ENCODE data around the gene LARP6.
A peak's percentile ranks its signal among the peaks of the same experiment; 100 is the strongest.

LARP6 gene

DNA sequence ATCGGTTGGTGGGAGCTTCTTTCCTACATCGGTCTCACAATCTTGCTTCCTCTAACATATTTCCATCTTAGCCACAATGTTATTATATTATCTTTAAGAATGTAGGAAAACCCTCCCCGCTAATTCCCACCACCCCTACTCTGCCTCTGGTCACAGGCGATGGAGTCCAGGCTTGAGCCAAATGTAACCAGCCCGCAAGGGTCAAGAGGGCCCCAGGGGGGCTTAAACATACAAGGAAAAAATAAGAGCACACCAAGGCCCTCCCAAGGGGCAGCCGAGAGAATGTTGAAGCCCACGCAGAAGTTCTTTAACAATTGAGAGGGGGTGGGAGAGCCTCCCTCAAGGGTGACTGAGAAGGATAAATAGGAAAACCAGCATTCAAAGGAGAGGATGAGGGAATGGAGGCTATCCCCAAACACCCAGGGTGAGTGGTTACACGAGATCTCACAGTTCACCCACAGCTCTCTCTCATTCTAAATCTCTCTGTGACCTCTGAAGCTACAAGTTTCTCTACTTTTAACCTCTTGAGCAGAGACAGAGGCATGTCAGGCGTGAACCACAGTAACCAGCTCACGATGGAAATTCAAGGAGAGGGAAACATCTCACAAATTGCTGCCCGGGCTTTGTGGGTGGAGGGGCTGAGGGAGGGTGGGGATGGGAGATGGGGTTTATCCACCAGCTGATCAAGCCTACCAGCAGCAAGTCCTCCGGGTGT lies 59.2 kb downstream of the LARP6 start:
- H3K4me3 ChIP-seq (ENCODE audit: low read length in 2 of 2) = no peak overlapping the region
- H2BK12ac ChIP-seq (ENCODE audit: low read length) = no peak overlapping the region
- H3K36me3 ChIP-seq (replicated peaks in 1 of 2; ENCODE audit: control insufficient read depth in 2 of 2, insufficient read depth in 2 of 2, low read length in 2 of 2) = no peaks in the 10 kb centered on the region
- H3K79me1 ChIP-seq (ENCODE audit: low read depth, low read length) = no peaks in the 10 kb centered on the region
- WGBS, 2 donors (ENCODE audit: extremely low coverage in 2 of 2, insufficient read length in 2 of 2, insufficient replicate concordance in 1 of 2) = no CpG with 5 or more reads among the region's 12 CpGs
- no peak overlapping the region for H3K27ac ChIP-seq (replicated peaks; ENCODE audit: low read length)
- H2AFZ ChIP-seq (ENCODE audit: low read length) = no peak overlapping the region
- no peak overlapping the region for H4K91ac ChIP-seq (ENCODE audit: low read depth, low read length, poor library complexity)
- H3K9ac ChIP-seq (ENCODE audit: low read depth, low read length, poor library complexity) = no peak overlapping the region
- no peak overlapping the region for H3K23ac ChIP-seq (ENCODE audit: low read depth, low read length, poor library complexity)
- no peak overlapping the region for H2BK120ac ChIP-seq (ENCODE audit: low read depth, low read length)
- H3K27me3 ChIP-seq (ENCODE audit: control insufficient read depth in 3 of 3, insufficient read depth in 3 of 3, low read depth in 1 of 3, low read length in 3 of 3) = peaks cover 0 to 33% (median 0%) of the 10 kb centered on the region in 3 experiments
- peaks cover 0 to 3% of the 10 kb centered on the region in 2 donors for H3K4me1 ChIP-seq (ENCODE audit: control insufficient read depth in 2 of 2, insufficient read depth in 1 of 2, low read depth in 1 of 2, low read length in 2 of 2)
- H3K18ac ChIP-seq (ENCODE audit: low read length) = no peak overlapping the region
- H4K8ac ChIP-seq (ENCODE audit: low read depth, low read length) = no peak overlapping the region
- H2AK5ac ChIP-seq (ENCODE audit: low read depth, low read length) = no peak overlapping the region
- no peak for DNase-seq (ENCODE audit: low spot score)
- no peak overlapping the region for H3K4ac ChIP-seq (ENCODE audit: low read length)
- no peak overlapping the region for H2BK5ac ChIP-seq (ENCODE audit: low read length)
- no peak overlapping the region for H2BK15ac ChIP-seq (ENCODE audit: low read length)
- no peak overlapping the region for H3K14ac ChIP-seq (ENCODE audit: low read length)
- no peak overlapping the region for H3K4me2 ChIP-seq (ENCODE audit: insufficient read depth, low read length, poor library complexity, severe bottlenecking)
- no peaks in the 10 kb centered on the region for H3K9me3 ChIP-seq (replicated peaks in 1 of 2; ENCODE audit: control insufficient read depth in 2 of 2, insufficient read depth in 1 of 2, low read depth in 1 of 2, low read length in 2 of 2)

GRCh38 chr15:70793694-70794093 lies 60.3 kb downstream of the LARP6 start:
- H3K27me3 ChIP-seq (ENCODE audit: control insufficient read depth in 3 of 3, insufficient read depth in 3 of 3, low read depth in 1 of 3, low read length in 3 of 3) = peaks cover 0 to 33% (median 0%) of the 10 kb centered on the region in 3 experiments
- peaks cover 0 to 3% of the 10 kb centered on the region in 2 donors for H3K4me1 ChIP-seq (ENCODE audit: control insufficient read depth in 2 of 2, insufficient read depth in 1 of 2, low read depth in 1 of 2, low read length in 2 of 2)
- H3K79me1 ChIP-seq (ENCODE audit: low read depth, low read length) = no peaks in the 10 kb centered on the region
- no peak overlapping the region for H3K4ac ChIP-seq (ENCODE audit: low read length)
- H3K9me3 ChIP-seq (replicated peaks in 1 of 2; ENCODE audit: control insufficient read depth in 2 of 2, insufficient read depth in 1 of 2, low read depth in 1 of 2, low read length in 2 of 2) = no peaks in the 10 kb centered on the region
- no peak overlapping the region for H3K9ac ChIP-seq (ENCODE audit: low read depth, low read length, poor library complexity)
- no CpG with 5 or more reads among the region's 6 CpGs for WGBS, 2 donors (ENCODE audit: extremely low coverage in 2 of 2, insufficient read length in 2 of 2, insufficient replicate concordance in 1 of 2)
- H2BK5ac ChIP-seq (ENCODE audit: low read length) = no peak overlapping the region
- no peak overlapping the region for H2BK15ac ChIP-seq (ENCODE audit: low read length)
- H4K8ac ChIP-seq (ENCODE audit: low read depth, low read length) = no peak overlapping the region
- no peak overlapping the region for H2AFZ ChIP-seq (ENCODE audit: low read length)
- H2AK5ac ChIP-seq (ENCODE audit: low read depth, low read length) = no peak overlapping the region
- no peak overlapping the region for H3K4me3 ChIP-seq (ENCODE audit: low read length in 2 of 2)
- no peaks in the 10 kb centered on the region for H3K36me3 ChIP-seq (replicated peaks in 1 of 2; ENCODE audit: control insufficient read depth in 2 of 2, insufficient read depth in 2 of 2, low read length in 2 of 2)
- no peak overlapping the region for H2BK12ac ChIP-seq (ENCODE audit: low read length)
- H3K4me2 ChIP-seq (ENCODE audit: insufficient read depth, low read length, poor library complexity, severe bottlenecking) = no peak overlapping the region
- H3K18ac ChIP-seq (ENCODE audit: low read length) = no peak overlapping the region
- no peak overlapping the region for H3K14ac ChIP-seq (ENCODE audit: low read length)
- DNase-seq (ENCODE audit: low spot score) = no peak
- no peak overlapping the region for H4K91ac ChIP-seq (ENCODE audit: low read depth, low read length, poor library complexity)
- H2BK120ac ChIP-seq (ENCODE audit: low read depth, low read length) = no peak overlapping the region
- H3K27ac ChIP-seq (replicated peaks; ENCODE audit: low read length) = no peak overlapping the region
- H3K23ac ChIP-seq (ENCODE audit: low read depth, low read length, poor library complexity) = no peak overlapping the region

GRCh38 chr15:70792171-70792573 lies 61.8 kb downstream of the LARP6 start:
- no peak for DNase-seq (ENCODE audit: low spot score)
- Histone ChIP-seq H3K36me3 (replicated peaks in 1 of 2; ENCODE audit: control insufficient read depth in 2 of 2, insufficient read depth in 2 of 2, low read length in 2 of 2) (no peaks in the 10 kb centered on the region), H3K23ac (ENCODE audit: low read depth, low read length, poor library complexity) (no peak overlapping the region), H3K4me2 (ENCODE audit: insufficient read depth, low read length, poor library complexity, severe bottlenecking) (no peak overlapping the region), H2BK120ac (ENCODE audit: low read depth, low read length) (no peak overlapping the region), H3K4me1 (ENCODE audit: control insufficient read depth in 2 of 2, insufficient read depth in 1 of 2, low read depth in 1 of 2, low read length in 2 of 2) (peaks cover 0 to 3% of the 10 kb centered on the region in 2 donors), H3K79me1 (ENCODE audit: low read depth, low read length) (no peaks in the 10 kb centered on the region), H2AK5ac (ENCODE audit: low read depth, low read length) (no peak overlapping the region), H2BK12ac (ENCODE audit: low read length) (no peak overlapping the region), H2BK5ac (ENCODE audit: low read length) (no peak overlapping the region), H4K8ac (ENCODE audit: low read depth, low read length) (no peak overlapping the region), H2BK15ac (ENCODE audit: low read length) (no peak overlapping the region), H3K18ac (ENCODE audit: low read length) (no peak overlapping the region), H3K9ac (ENCODE audit: low read depth, low read length, poor library complexity) (no peak overlapping the region), H3K9me3 (replicated peaks in 1 of 2; ENCODE audit: control insufficient read depth in 2 of 2, insufficient read depth in 1 of 2, low read depth in 1 of 2, low read length in 2 of 2) (no peaks in the 10 kb centered on the region), H3K27ac (replicated peaks; ENCODE audit: low read length) (no peak overlapping the region), H2AFZ (ENCODE audit: low read length) (no peak overlapping the region), H3K4me3 (ENCODE audit: low read length in 2 of 2) (no peak overlapping the region), H4K91ac (ENCODE audit: low read depth, low read length, poor library complexity) (no peak overlapping the region), H3K27me3 (ENCODE audit: control insufficient read depth in 3 of 3, insufficient read depth in 3 of 3, low read depth in 1 of 3, low read length in 3 of 3) (peaks cover 0 to 35% (median 0%) of the 10 kb centered on the region in 3 experiments), H3K4ac (ENCODE audit: low read length) (no peak overlapping the region), H3K14ac (ENCODE audit: low read length) (no peak overlapping the region)
- WGBS, 2 donors (ENCODE audit: extremely low coverage in 2 of 2, insufficient read length in 2 of 2, insufficient replicate concordance in 1 of 2) = no CpG with 5 or more reads among the region's 2 CpGs

GRCh38 chr15:70791259-70791658 lies 62.7 kb downstream of the LARP6 start:
- Histone ChIP-seq H3K14ac (ENCODE audit: low read length) (no peak overlapping the region), H3K4ac (ENCODE audit: low read length) (no peak overlapping the region), H3K79me1 (ENCODE audit: low read depth, low read length) (no peaks in the 10 kb centered on the region), H3K23ac (ENCODE audit: low read depth, low read length, poor library complexity) (no peak overlapping the region), H3K4me2 (ENCODE audit: insufficient read depth, low read length, poor library complexity, severe bottlenecking) (no peak overlapping the region), H3K4me3 (ENCODE audit: low read length in 2 of 2) (no peak overlapping the region), H2AK5ac (ENCODE audit: low read depth, low read length) (no peak overlapping the region), H3K27me3 (ENCODE audit: control insufficient read depth in 3 of 3, insufficient read depth in 3 of 3, low read depth in 1 of 3, low read length in 3 of 3) (peaks cover 0 to 35% (median 0%) of the 10 kb centered on the region in 3 experiments), H2BK15ac (ENCODE audit: low read length) (peak overlapping the region; percentile 75), H3K36me3 (replicated peaks in 1 of 2; ENCODE audit: control insufficient read depth in 2 of 2, insufficient read depth in 2 of 2, low read length in 2 of 2) (no peaks in the 10 kb centered on the region), H2BK5ac (ENCODE audit: low read length) (no peak overlapping the region), H4K8ac (ENCODE audit: low read depth, low read length) (no peak overlapping the region), H2BK12ac (ENCODE audit: low read length) (no peak overlapping the region), H3K4me1 (ENCODE audit: control insufficient read depth in 2 of 2, insufficient read depth in 1 of 2, low read depth in 1 of 2, low read length in 2 of 2) (peaks cover 0 to 3% of the 10 kb centered on the region in 2 donors), H3K9ac (ENCODE audit: low read depth, low read length, poor library complexity) (no peak overlapping the region), H2AFZ (ENCODE audit: low read length) (no peak overlapping the region), H2BK120ac (ENCODE audit: low read depth, low read length) (peak overlapping the region; percentile 63), H3K27ac (replicated peaks; ENCODE audit: low read length) (no peak overlapping the region), H3K9me3 (replicated peaks in 1 of 2; ENCODE audit: control insufficient read depth in 2 of 2, insufficient read depth in 1 of 2, low read depth in 1 of 2, low read length in 2 of 2) (no peaks in the 10 kb centered on the region), H3K18ac (ENCODE audit: low read length) (no peak overlapping the region), H4K91ac (ENCODE audit: low read depth, low read length, poor library complexity) (no peak overlapping the region)
- DNase-seq (ENCODE audit: low spot score) = no peak
- WGBS, 2 donors (ENCODE audit: extremely low coverage in 2 of 2, insufficient read length in 2 of 2, insufficient replicate concordance in 1 of 2) = no CpG with 5 or more reads among the region's 5 CpGs

All from neuronal stem cell (in vitro differentiated cells).